ENCODE results near the gene CDK12.

GRCh38 chr17:39563476-39563875 is 102.2 kb downstream of the CDK12 start:
- TF ChIP-seq REST (IDR thresholded peaks at IDR 0.05; ENCODE audit: borderline replicate concordance) (no peak), REST (CRISPR knock-in tag; IDR thresholded peaks at IDR 0.05; ENCODE audit: low read depth) (no peak), MXI1 (IDR thresholded peaks at IDR 0.05; ENCODE audit: low read depth, low read length) (no peak), ZZZ3 (IDR thresholded peaks at IDR 0.05) (no peak)

All from K562 (cell line).